H1 (cell line): ENCODE measurements around the gene GSTCD. TPM values are rescaled to one million over a fixed set of nuclear protein-coding genes. Genes with fewer than 3 reads are reported as not detected.

Source experiments
- CTCF ChIA-PET: fragments of 300-600 bp; sonication (Branson Sonifier 250); formaldehyde crosslinking; loops from one replicate; lab custom pipeline; 2021; ENCODE audit not compliant: partially characterized antibody; lab: Charles Lee
- POLR2A ChIA-PET: fragments of 300-600 bp; sonication (Branson Sonifier 250); formaldehyde crosslinking; loops from one replicate; lab custom pipeline; 2021; ENCODE audit warnings: inconsistent platforms; ENCODE audit not compliant: partially characterized antibody; lab: Charles Lee
- DNase-seq, 2 experiments: peaks; one replicate each; pipeline versions ENCODE4 v3.0.0 to v3.0.0-alpha.2; 2010 to 2022; ENCODE audit warnings: low spot score in 2 of 2, low read depth in 1 of 2, mixed read lengths in 1 of 2
- FAIRE-seq: peaks from 2 replicates; lab custom pipeline; 2011; peaks lifted over from hg19 to GRCh38; lab: Jason Lieb, UNC
- H2AFZ ChIP-seq: 2 replicates; pipeline ENCODE4 v1.8.1; 2012; ENCODE audit warnings: low read length, inconsistent platforms
- H2AK5ac ChIP-seq: 2 replicates; pipeline ENCODE4 v1.6.1; 2013; ENCODE audit warnings: low read depth, low read length
- H2BK120ac ChIP-seq: replicated peaks from 2 replicates; pipeline ENCODE3; 2013; ENCODE audit warnings: low read depth, low read length, inconsistent platforms
- H2BK12ac ChIP-seq: 2 replicates; pipeline ENCODE4 v1.6.1; 2013; ENCODE audit warnings: low read depth, low read length
- H2BK15ac ChIP-seq: 2 replicates; pipeline ENCODE4 v1.6.1; 2013; ENCODE audit warnings: low read length
- H2BK20ac ChIP-seq: 2 replicates; pipeline ENCODE4 v1.6.1; 2013; ENCODE audit warnings: low read length
- H2BK5ac ChIP-seq: 2 replicates; pipeline ENCODE4 v1.6.1; 2013; ENCODE audit warnings: low read depth, low read length
- H3K14ac ChIP-seq: 2 replicates; pipeline ENCODE4 v1.6.1; 2013; ENCODE audit warnings: inconsistent platforms; ENCODE audit not compliant: insufficient read length
- H3K18ac ChIP-seq: 2 replicates; pipeline ENCODE4 v1.6.1; 2013; ENCODE audit warnings: low read length; ENCODE audit errors: extremely low read depth
- H3K23ac ChIP-seq: 2 replicates; pipeline ENCODE4 v1.6.1; 2013; ENCODE audit warnings: inconsistent platforms; ENCODE audit not compliant: insufficient read length
- H3K23me2 ChIP-seq: 2 replicates; pipeline ENCODE4 v1.6.1; 2013; ENCODE audit warnings: low read depth, low read length
- H3K27ac ChIP-seq: 2 replicates; pipeline ENCODE4 v1.6.1; 2011; ENCODE audit warnings: low read depth, low read length, inconsistent platforms
- H3K27me3 ChIP-seq, 4 experiments: replicated peaks in 1 of 4; 1 replicate in 1 of 4; 2 replicates in 3 of 4; pipeline versions ENCODE4 v1.6.1 to v1.8.1; 2011 to 2013; ENCODE audit warnings: low read length in 3 of 4, mild to moderate bottlenecking in 3 of 4, inconsistent platforms in 2 of 4, mixed read lengths in 2 of 4, moderate library complexity in 1 of 4; ENCODE audit not compliant: control insufficient read depth in 3 of 4, insufficient read depth in 3 of 4; ENCODE audit errors: extremely low read depth in 1 of 4
- H3K36me3 ChIP-seq, 4 experiments: 2 replicates each; pipeline versions ENCODE4 v1.6.1 to v1.8.1; 2011 to 2013; ENCODE audit warnings: mild to moderate bottlenecking in 4 of 4, low read length in 3 of 4, moderate library complexity in 2 of 4, control low read depth in 1 of 4, inconsistent platforms in 1 of 4; ENCODE audit not compliant: insufficient read depth in 4 of 4, control insufficient read depth in 2 of 4
- H3K4ac ChIP-seq: replicated peaks from 2 replicates; pipeline ENCODE3; 2013; ENCODE audit warnings: low read length, low read depth, mixed read lengths, inconsistent platforms; ENCODE audit not compliant: insufficient read length
- H3K4me1 ChIP-seq, 4 experiments: replicated peaks in 1 of 4; 1 replicate in 1 of 4; 2 replicates in 3 of 4; pipeline versions ENCODE4 v1.6.1 to v1.8.1; 2011 to 2013; ENCODE audit warnings: low read length in 3 of 4, inconsistent platforms in 2 of 4, mixed read lengths in 1 of 4; ENCODE audit not compliant: insufficient read depth in 4 of 4, control insufficient read depth in 3 of 4
- H3K4me2 ChIP-seq, 2 experiments: 2 replicates each; pipeline versions ENCODE4 v1.6.1 to v1.8.1; 2011 to 2013; ENCODE audit warnings: low read depth in 2 of 2, low read length in 2 of 2, control low read depth in 1 of 2, inconsistent platforms in 1 of 2, mild to moderate bottlenecking in 1 of 2; ENCODE audit not compliant: insufficient read depth in 1 of 2
- H3K4me3 ChIP-seq, 4 experiments: fragments of 200-600, 300-600 bp in 1 of 4; sonication (generic), shearing (Covaris generic), sonication (Bioruptor Twin) in 1 of 4; 2 replicates each; pipeline versions ENCODE4 v1.5.1 to v1.8.1; 2011 to 2016; ENCODE audit warnings: low read length in 4 of 4, low read depth in 3 of 4, control low read depth in 2 of 4, inconsistent platforms in 2 of 4, mild to moderate bottlenecking in 2 of 4, mixed read lengths in 1 of 4, moderate library complexity in 1 of 4; ENCODE audit not compliant: insufficient read depth in 2 of 4; ENCODE audit errors: extremely low read depth in 1 of 4
- H3K56ac ChIP-seq: replicated peaks from 2 replicates; pipeline ENCODE3; 2013; ENCODE audit warnings: low read depth, mild to moderate bottlenecking, mixed read lengths, low read length, inconsistent platforms; ENCODE audit not compliant: insufficient read length
- H3K79me1 ChIP-seq: 2 replicates; pipeline ENCODE4 v1.6.1; 2013; ENCODE audit warnings: low read depth, low read length, control low read depth
- H3K79me2 ChIP-seq, 2 experiments: 2 replicates each; pipeline versions ENCODE4 v1.6.1 to v1.8.1; 2012 to 2013; ENCODE audit warnings: low read length in 2 of 2, mild to moderate bottlenecking in 2 of 2, inconsistent platforms in 1 of 2; ENCODE audit not compliant: insufficient read depth in 2 of 2, control insufficient read depth in 1 of 2
- H3K9ac ChIP-seq, 4 experiments: replicated peaks in 1 of 4; 1 replicate in 1 of 4; 2 replicates in 3 of 4; pipeline versions ENCODE4 v1.6.1 to v1.8.1; 2011 to 2013; ENCODE audit warnings: low read depth in 3 of 4, low read length in 3 of 4, control low read depth in 2 of 4, mild to moderate bottlenecking in 2 of 4, moderate library complexity in 2 of 4, inconsistent platforms in 1 of 4; ENCODE audit errors: extremely low read depth in 1 of 4
- H3K9me3 ChIP-seq, 2 experiments: 2 replicates each; pipeline versions ENCODE4 v1.6.1 to v1.8.1; 2012 to 2013; ENCODE audit warnings: mild to moderate bottlenecking in 2 of 2, moderate library complexity in 2 of 2, control low read depth in 1 of 2, inconsistent platforms in 1 of 2, low read depth in 1 of 2, low read length in 1 of 2, mixed read lengths in 1 of 2; ENCODE audit not compliant: insufficient read depth in 2 of 2
- H4K20me1 ChIP-seq, 2 experiments: replicated peaks in 1 of 2; 2 replicates each; pipeline versions ENCODE3 to v1.8.1; 2011 to 2013; ENCODE audit warnings: inconsistent platforms in 2 of 2, low read length in 2 of 2, mild to moderate bottlenecking in 1 of 2; ENCODE audit not compliant: insufficient read depth in 2 of 2, control insufficient read depth in 1 of 2
- H4K5ac ChIP-seq: 2 replicates; pipeline ENCODE4 v1.6.1; 2013; ENCODE audit warnings: low read length, low read depth, mixed read lengths, inconsistent platforms; ENCODE audit not compliant: insufficient read length
- H4K8ac ChIP-seq: 2 replicates; pipeline ENCODE4 v1.8.0; 2013; ENCODE audit warnings: mild to moderate bottlenecking, moderate library complexity, low read length, inconsistent platforms; ENCODE audit not compliant: insufficient read depth; ENCODE audit errors: extremely low read depth
- H4K91ac ChIP-seq: replicated peaks from 2 replicates; pipeline ENCODE3; 2013; ENCODE audit warnings: low read length, mixed read lengths, inconsistent platforms; ENCODE audit not compliant: insufficient read length
- BCL11A ChIP-seq, 2 experiments: IDR thresholded peaks; one replicate each; pipeline ENCODE4 v1.6.1; 2011; ENCODE audit warnings: low read depth in 2 of 2, low read length in 2 of 2, mild to moderate bottlenecking in 2 of 2
- CEBPB ChIP-seq: IDR thresholded peaks from 2 replicates; pipeline ENCODE4 v1.6.1; 2012; ENCODE audit warnings: low read depth, low read length
- CHD1 ChIP-seq: IDR thresholded peaks from 2 replicates; pipeline ENCODE4 v1.6.1; 2012; ENCODE audit warnings: low read depth, low read length, improper control_type of control experiment
- CREB1 ChIP-seq: IDR thresholded peaks from 2 replicates; pipeline ENCODE4 v1.6.1; 2012; ENCODE audit warnings: inconsistent platforms
- EZH2 ChIP-seq: fragments of 200-600 bp; sonication (generic); IDR thresholded peaks from 2 replicates; pipeline ENCODE4 v1.7.1; 2012; ENCODE audit warnings: low read depth, mild to moderate bottlenecking, moderate library complexity, low read length, inconsistent platforms; ENCODE audit not compliant: severe bottlenecking
- JUN ChIP-seq: IDR thresholded peaks from 2 replicates; pipeline ENCODE4 v1.6.1; 2011; ENCODE audit warnings: low read depth, mild to moderate bottlenecking, improper control_type of control experiment, low read length
- MAFK ChIP-seq: IDR thresholded peaks from 2 replicates; pipeline ENCODE4 v1.6.1; 2012; ENCODE audit warnings: low read depth, mild to moderate bottlenecking, improper control_type of control experiment, low read length
- POU5F1 ChIP-seq: IDR thresholded peaks from 2 replicates; pipeline ENCODE4 v1.6.1; 2011; ENCODE audit warnings: low read depth, mild to moderate bottlenecking, low read length, moderate library complexity
- RAD21 ChIP-seq, 2 experiments: IDR thresholded peaks in 1 of 2; conservative IDR thresholded peaks in 1 of 2; 2 replicates each; pipeline ENCODE4 v1.6.1; 2011; ENCODE audit warnings: low read depth in 2 of 2, low read length in 2 of 2, improper control_type of control experiment in 1 of 2, inconsistent platforms in 1 of 2, mild to moderate bottlenecking in 1 of 2, moderate library complexity in 1 of 2
- RNF2 ChIP-seq: fragments of 200-900, 300-1000 bp; sonication (generic); IDR thresholded peaks from 2 replicates; pipeline ENCODE4 v1.7.1; 2016; ENCODE audit warnings: borderline replicate concordance, low read depth, mild to moderate bottlenecking, antibody characterized with exemption, low read length; ENCODE audit not compliant: poor library complexity, severe bottlenecking; ENCODE audit errors: missing control alignments
- SP1 ChIP-seq: IDR thresholded peaks from 2 replicates; pipeline ENCODE4 v1.6.1; 2011; ENCODE audit warnings: low read depth, low read length
- SRF ChIP-seq: IDR thresholded peaks from 2 replicates; pipeline ENCODE4 v1.6.1; 2011; ENCODE audit warnings: mild to moderate bottlenecking, low read depth, low read length, moderate library complexity
- TBP ChIP-seq: IDR thresholded peaks from 2 replicates; pipeline ENCODE4 v1.6.1; 2011; ENCODE audit warnings: low read depth, low read length, improper control_type of control experiment
- TCF12 ChIP-seq: IDR thresholded peaks from 2 replicates; pipeline ENCODE4 v1.6.1; 2011; ENCODE audit warnings: low read depth, mild to moderate bottlenecking, low read length
- WGBS, 2 experiments: shearing (Covaris generic) in 1 of 2; methylation state at CpG; one replicate each; pipeline versions ENCODE4 v1.1.6 to v1.1.7; 2013 to 2015; ENCODE audit warnings: low lambda C conversion rate in 2 of 2, mixed read lengths in 2 of 2, inconsistent platforms in 1 of 2, low coverage in 1 of 2, missing lambda C conversion rate in 1 of 2; ENCODE audit not compliant: insufficient replicate concordance in 2 of 2, insufficient coverage in 1 of 2, insufficient read length in 1 of 2; ENCODE audit errors: extremely low coverage in 1 of 2, missing lambda C conversion rate in 1 of 2; 5-methylcytosine and 5-hydroxymethylcytosine counted together
- polyA plus RNA-seq, 7 experiments: library from polyadenylated mRNA; depleted of rRNA in 3 of 7; stranded (reverse) in 5 of 7; unstranded in 2 of 7; fragments of >200 nt in 5 of 7; fragments of 200-250 nt in 2 of 7; gene quantifications; 1 replicate in 5 of 7; 2 replicates in 1 of 7; 4 replicates in 1 of 7; pipeline versions ENCODE4 v1.2.1 to v1.2.3, GENCODE V29; 2011 to 2013; ENCODE audit warnings: missing spikeins in 2 of 7, mixed read lengths in 2 of 7
- total RNA-seq: library from RNA; stranded (reverse); fragmentation: NEBNext Ultra II Directional; extraction: Animal tissue kit (Norgen Biotek cat#: 25700); gene quantifications from 2 replicates; pipeline ENCODE4 v1.2.1, GENCODE V29; 2021
- TF ChIP-seq, protein P1 (sequence below): IDR thresholded peaks from 2 replicates; pipeline ENCODE4 v1.6.1; 2012; ENCODE audit warnings: inconsistent platforms

The GSTCD gene
- total and polyA plus RNA-seq, 2 of the 8 experiments (the other 6 are each of a cell fraction or from before 2014, with no cell fraction given): 8.5 to 24.6 TPM

DNA sequence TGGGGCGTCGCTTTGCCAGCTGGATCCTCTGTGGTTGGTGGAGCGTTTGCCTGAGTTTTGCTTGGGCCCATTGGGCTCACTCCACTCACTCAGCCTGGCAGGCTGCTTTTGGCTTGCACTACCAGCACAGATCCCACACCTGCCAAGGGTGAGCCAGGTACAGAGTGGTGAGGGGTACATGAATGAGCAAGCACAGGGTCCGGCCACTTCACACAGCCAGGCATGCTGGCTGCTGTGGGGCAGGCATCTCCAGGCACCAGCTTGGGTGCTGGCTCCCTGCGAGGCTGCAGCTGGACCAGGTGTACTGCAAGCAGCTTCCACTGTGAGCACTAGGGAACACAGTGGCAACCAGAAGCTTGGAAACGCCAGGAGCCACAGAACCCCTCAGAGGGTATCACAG is 126.6 kb downstream of the GSTCD start:
- no peak overlapping the region for H4K91ac ChIP-seq
- no peak overlapping the region for H2BK12ac ChIP-seq
- no peaks in the 10 kb centered on the region; a peak in 1 of 8 replicates for H3K36me3 ChIP-seq
- FAIRE-seq (no peak), DNase-seq (no peak)
- H4K5ac ChIP-seq: no peak overlapping the region
- no peak overlapping the region for H3K27ac ChIP-seq
- no peak overlapping the region for H2BK5ac ChIP-seq
- no peaks in the 10 kb centered on the region for H3K4me1 ChIP-seq
- H3K23ac ChIP-seq: no peak overlapping the region
- H3K14ac ChIP-seq: no peak overlapping the region
- H3K27me3 ChIP-seq: no peaks in the 10 kb centered on the region
- H3K9ac ChIP-seq: no peak overlapping the region
- H3K4me3 ChIP-seq: no peak overlapping the region
- H2AK5ac ChIP-seq: no peak overlapping the region
- no peak overlapping the region for H2AFZ ChIP-seq
- no peaks in the 10 kb centered on the region for H3K79me1 ChIP-seq
- H3K4ac ChIP-seq: no peak overlapping the region
- no peak overlapping the region for H3K18ac ChIP-seq
- 95% methylated on average over 6 of the region's 6 CpGs; no CpG with 5 or more reads in 1 of the 2 experiments for WGBS, 2 experiments
- no peaks in the 10 kb centered on the region for H3K79me2 ChIP-seq
- CTCF ChIA-PET: no interaction called here
- no peak overlapping the region for H2BK20ac ChIP-seq
- H3K56ac ChIP-seq: no peak overlapping the region
- no peaks in the 10 kb centered on the region for H3K23me2 ChIP-seq
- H3K4me2 ChIP-seq: no peak overlapping the region
- POLR2A ChIA-PET: no interaction called here
- no peaks in the 10 kb centered on the region for H4K20me1 ChIP-seq
- H2BK120ac ChIP-seq: no peak overlapping the region
- no peaks in the 10 kb centered on the region; a peak in 1 of 4 replicates for H3K9me3 ChIP-seq
- no peak overlapping the region for H4K8ac ChIP-seq
- no peak overlapping the region for H2BK15ac ChIP-seq
- TF ChIP-seq, protein P1, sequence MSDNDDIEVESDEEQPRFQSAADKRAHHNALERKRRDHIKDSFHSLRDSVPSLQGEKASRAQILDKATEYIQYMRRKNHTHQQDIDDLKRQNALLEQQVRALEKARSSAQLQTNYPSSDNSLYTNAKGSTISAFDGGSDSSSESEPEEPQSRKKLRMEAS: no peak
- TF ChIP-seq CREB1: no peak
- no peak for TF ChIP-seq SP1
- no peak for TF ChIP-seq TBP
- TF ChIP-seq MAFK: no peak
- TF ChIP-seq CEBPB: no peak
- TF ChIP-seq RAD21 (IDR thresholded peaks at IDR 0.05 in 1 of 2, conservative IDR thresholded peaks at IDR 0.05 in 1 of 2; ENCODE audit: low read depth in 2 of 2, low read length in 2 of 2): no peak
- no peak for TF ChIP-seq RNF2
- TF ChIP-seq JUN: no peak
- TF ChIP-seq SRF: no peak
- no peak for TF ChIP-seq BCL11A (IDR thresholded peaks at IDR 0.05; ENCODE audit: low read depth in 2 of 2, low read length in 2 of 2)
- TF ChIP-seq CHD1: no peak
- TF ChIP-seq POU5F1: no peak
- no peak for TF ChIP-seq TCF12
- no peak for TF ChIP-seq EZH2
